ENCODE data around the gene AMT. TPM values are rescaled to one million over a fixed set of nuclear protein-coding genes. Genes with fewer than 3 reads are reported as not detected.

Gene AMT, protein sequence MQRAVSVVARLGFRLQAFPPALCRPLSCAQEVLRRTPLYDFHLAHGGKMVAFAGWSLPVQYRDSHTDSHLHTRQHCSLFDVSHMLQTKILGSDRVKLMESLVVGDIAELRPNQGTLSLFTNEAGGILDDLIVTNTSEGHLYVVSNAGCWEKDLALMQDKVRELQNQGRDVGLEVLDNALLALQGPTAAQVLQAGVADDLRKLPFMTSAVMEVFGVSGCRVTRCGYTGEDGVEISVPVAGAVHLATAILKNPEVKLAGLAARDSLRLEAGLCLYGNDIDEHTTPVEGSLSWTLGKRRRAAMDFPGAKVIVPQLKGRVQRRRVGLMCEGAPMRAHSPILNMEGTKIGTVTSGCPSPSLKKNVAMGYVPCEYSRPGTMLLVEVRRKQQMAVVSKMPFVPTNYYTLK
- 10 to 100 TPM in 3 of 7 donors, 1 to 10 TPM in 4; 6.4 to 15.0 (median 9.9) TPM for total RNA-seq
- polyA plus RNA-seq = 10 to 100 TPM; 12.1 to 23.7 TPM
- long read RNA-seq, donor 1, full-length matches to known transcripts = 84 of 90 reads
- long read RNA-seq, donor 1, partial matches to known transcripts = 4 of 90 reads
- long read RNA-seq, donor 1, other reads (novel, unspliced or antisense) = 2 of 90 reads
- long read RNA-seq, donor 2, full-length matches to known transcripts = 13 of 13 reads
- long read RNA-seq, donor 2, partial matches to known transcripts = 0 of 13 reads
- long read RNA-seq, donor 2, other reads (novel, unspliced or antisense) = 0 of 13 reads
- long read RNA-seq, donor 3, full-length matches to known transcripts = 33 of 40 reads
- long read RNA-seq, donor 3, partial matches to known transcripts = 3 of 40 reads
- long read RNA-seq, donor 3, other reads (novel, unspliced or antisense) = 4 of 40 reads

GRCh38 chr3:49422379-49423248 is at the start of gene AMT:
TSS of gene AMT (minus strand) at chr3:49422473. CDS start at chr3:49422450, 23 bp downstream.
- H3K4me3 ChIP-seq = peak within 1 kb of the TSS; percentile 18
- no peak for TF ChIP-seq EP300 (IDR thresholded peaks at IDR 0.05)
- no peak for TF ChIP-seq CTCF (IDR thresholded peaks at IDR 0.05)
- TF ChIP-seq POLR2A (IDR thresholded peaks at IDR 0.05) = no peak
- H3K9me3 ChIP-seq = no peaks in the 10 kb centered on the region
- intact Hi-C loops (cut with DNase I) = no loop called here
- peak in 4 of 5 donors; percentile 41 to 73 (median 60) for DNase-seq
- H3K27ac ChIP-seq = peak within 1 kb of the TSS in 1 of 2 donors; percentile 7
- H3K27me3 ChIP-seq = no peaks in the 10 kb centered on the region
- peaks cover 2% of the 10 kb centered on the region for H3K4me1 ChIP-seq (ENCODE audit: insufficient read depth)
- no peaks in the 10 kb centered on the region for H3K36me3 ChIP-seq
- WGBS, 3 donors = 34 to 36% (median 36%) methylated on average over 18 to 25 of the region's 25 CpGs

DNA sequence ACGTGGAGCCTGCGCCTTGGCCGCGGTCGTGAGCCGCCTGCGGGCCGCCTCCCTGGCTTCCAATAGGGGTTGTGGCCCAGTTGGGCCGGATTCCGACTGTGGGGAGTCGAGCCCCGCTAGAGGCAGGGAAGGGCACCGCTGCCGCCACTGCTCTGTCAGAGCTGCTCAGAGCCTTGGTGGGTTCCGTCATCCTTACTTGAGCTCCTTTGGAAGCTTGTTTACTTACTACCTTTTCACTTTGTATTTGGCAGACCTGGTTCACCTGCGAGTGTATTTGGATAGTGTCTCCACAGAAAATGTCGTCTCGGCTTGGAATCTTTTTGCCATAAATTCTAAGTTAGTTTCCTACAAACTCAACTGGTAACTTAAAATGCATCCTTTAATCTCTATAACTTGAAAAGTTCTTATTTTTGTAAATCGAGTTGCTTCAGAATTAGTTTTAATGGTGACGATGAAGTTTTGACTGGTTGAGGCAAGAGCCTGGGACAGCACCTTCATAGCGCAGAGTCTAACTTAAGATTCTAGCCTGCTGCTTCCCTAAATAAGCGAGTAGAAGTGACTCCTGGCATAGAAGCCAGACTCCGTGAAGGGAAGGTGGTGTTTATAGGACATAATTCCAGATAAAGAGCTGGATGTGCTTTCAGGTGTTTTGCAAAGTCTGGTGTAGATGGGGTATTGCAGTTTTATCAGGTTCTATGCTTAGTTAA is 48.6 kb upstream of the AMT start:
- Histone ChIP-seq H3K27me3 (no peaks in the 10 kb centered on the region), H3K4me1 (ENCODE audit: insufficient read depth) (peaks cover 15% of the 10 kb centered on the region), H3K36me3 (no peaks in the 10 kb centered on the region), H3K9me3 (no peaks in the 10 kb centered on the region), H3K27ac (peak overlapping the region; percentile 64 to 98), H3K4me3 (peak overlapping the region; percentile 92)
- intact Hi-C loops (cut with DNase I) = loop anchor here in 1 of 4 donors (5.0 kb wide), 1 partner anchor 61 kb away; no protein-coding TSS in a partner anchor
- DNase-seq = no peak
- TF ChIP-seq POLR2A (IDR thresholded peaks at IDR 0.05) (no peak), EP300 (IDR thresholded peaks at IDR 0.05) (no peak), CTCF (IDR thresholded peaks at IDR 0.05) (no peak)
- 1 to 2% (median 1%) methylated on average over 23 of the region's 23 CpGs for WGBS, 3 donors

DNA sequence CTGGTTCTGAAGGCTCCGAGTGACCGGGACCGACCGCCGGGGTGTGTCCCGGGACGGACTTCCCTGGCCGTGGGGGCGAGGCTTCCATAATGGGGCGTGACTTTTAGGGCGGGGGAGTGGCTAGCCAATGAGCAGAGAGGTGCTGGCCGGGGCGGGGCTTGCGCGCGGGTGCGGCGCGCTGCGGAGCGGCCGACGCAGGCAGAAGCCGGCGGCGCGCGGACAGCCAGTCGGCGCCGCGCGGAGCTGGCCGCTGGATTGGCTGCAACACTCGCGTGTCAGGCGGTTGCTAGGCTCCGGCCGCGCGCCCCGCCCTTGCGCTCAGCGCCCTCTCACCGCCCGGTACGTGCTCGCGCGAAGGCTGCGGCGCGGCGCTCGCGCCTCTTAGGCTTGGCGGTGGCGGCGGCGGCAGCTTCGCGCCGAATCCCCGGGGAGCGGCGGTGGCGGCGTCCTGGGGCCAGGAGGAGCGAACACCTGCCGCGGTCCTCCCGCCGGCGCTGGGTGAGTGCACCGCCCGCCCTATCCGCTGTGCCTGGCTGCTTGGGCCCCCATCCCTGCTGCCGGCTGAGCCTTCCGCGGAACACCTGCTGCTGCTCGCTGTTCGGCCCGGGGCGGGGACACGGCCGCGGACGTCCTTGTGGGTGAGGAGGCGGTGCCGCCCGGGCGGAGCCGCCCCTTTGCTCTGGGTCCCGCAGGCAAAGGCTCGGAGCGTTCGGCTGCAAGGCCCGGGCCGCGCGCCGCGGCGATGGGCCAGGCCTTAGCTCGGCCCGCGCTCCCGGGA is 47.9 kb upstream of the AMT start, which contains the start of gene DAG1:
Gene DAG1, plus strand, starts transcription at position 332 of the 778 bp plus-strand sequence. CDS start 40,268 bp downstream, outside the sequence.
- intact Hi-C loops (cut with DNase I) = loop anchor here in 2 of 4 donors (5.0 to 10.0 kb wide), 2 partner anchors 55 to 62 kb away; partner anchors contain the start of genes RHOA (in 1 of the 2) and TCTA (in 1 of the 2)
- Histone ChIP-seq H3K27ac (peak within 1 kb of the TSS; percentile 78 to 98), H3K27me3 (no peaks in the 10 kb centered on the region), H3K4me3 (peak within 1 kb of the TSS; percentile 92), H3K4me1 (ENCODE audit: insufficient read depth) (peaks cover 18% of the 10 kb centered on the region), H3K36me3 (no peaks in the 10 kb centered on the region), H3K9me3 (no peaks in the 10 kb centered on the region)
- DNase-seq = peak; percentile 99
- TF ChIP-seq POLR2A (IDR thresholded peaks at IDR 0.05) = peak; percentile 68
- no peak for TF ChIP-seq EP300 (IDR thresholded peaks at IDR 0.05)
- TF ChIP-seq CTCF (IDR thresholded peaks at IDR 0.05) = peak in 2 of 3 donors; percentile 30 to 41
- WGBS, 3 donors = 0% methylated on average over 84 to 108 of the region's 108 CpGs
